Measurements from ENCODE around the gene CNR2.

- TF ChIP-seq POLR2AphosphoS5 (IDR thresholded peaks at IDR 0.05; ENCODE audit: low read depth, low read length) (no peak), POLR2A (IDR thresholded peaks at IDR 0.05; ENCODE audit: low read depth, low read length) (no peak), TAF1 (IDR thresholded peaks at IDR 0.05; ENCODE audit: borderline replicate concordance, low read depth, low read length) (no peak)
Measured at GRCh38 chr1:23915466-23915865, 2.3 kb upstream of the CNR2 start.
